Keratinocyte (primary cell): ENCODE measurements around the gene VPS8.
A peak's percentile ranks its signal among the peaks of the same experiment; 100 is the strongest.

Source experiments
- EZH2 ChIP-seq: IDR thresholded peaks from one replicate; pipeline ENCODE4 v1.6.1; 2012; ENCODE audit warnings: inconsistent platforms, mild to moderate bottlenecking, low read length, moderate library complexity
- TF ChIP-seq, protein P1 (sequence below), 3 experiments: IDR thresholded peaks in 1 of 3; conservative IDR thresholded peaks in 1 of 3; optimal IDR thresholded peaks in 1 of 3; 2 replicates in 2 of 3; 3 replicates in 1 of 3; pipeline versions ENCODE3 to v1.5.1; 2011; ENCODE audit warnings: low read length in 3 of 3, mild to moderate bottlenecking in 3 of 3, moderate library complexity in 2 of 3, control low read depth in 1 of 3, inconsistent platforms in 1 of 3; ENCODE audit not compliant: insufficient read depth in 2 of 3; ENCODE audit errors: extremely low read depth in 1 of 3

DNA sequence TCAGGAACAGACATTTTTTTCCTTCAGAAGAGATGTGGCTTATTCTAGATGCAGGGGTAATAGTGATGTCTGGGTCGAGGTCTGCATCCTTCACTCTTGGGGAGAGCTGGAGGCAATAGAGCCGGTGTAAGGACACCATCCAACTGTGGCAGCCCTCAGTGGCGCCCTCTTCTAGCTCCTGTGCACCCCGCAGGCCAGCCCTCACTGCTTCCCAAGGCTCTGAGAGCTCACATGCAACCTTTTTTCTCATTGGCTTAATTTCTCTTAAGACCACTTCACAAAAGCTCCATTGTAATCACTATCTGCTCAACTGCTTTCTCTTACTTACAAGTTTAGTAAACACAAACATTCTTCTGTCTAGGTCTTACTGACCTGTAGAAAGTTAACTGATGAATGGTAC is 3.9 kb upstream of the VPS8 start:
- TF ChIP-seq, protein P1, sequence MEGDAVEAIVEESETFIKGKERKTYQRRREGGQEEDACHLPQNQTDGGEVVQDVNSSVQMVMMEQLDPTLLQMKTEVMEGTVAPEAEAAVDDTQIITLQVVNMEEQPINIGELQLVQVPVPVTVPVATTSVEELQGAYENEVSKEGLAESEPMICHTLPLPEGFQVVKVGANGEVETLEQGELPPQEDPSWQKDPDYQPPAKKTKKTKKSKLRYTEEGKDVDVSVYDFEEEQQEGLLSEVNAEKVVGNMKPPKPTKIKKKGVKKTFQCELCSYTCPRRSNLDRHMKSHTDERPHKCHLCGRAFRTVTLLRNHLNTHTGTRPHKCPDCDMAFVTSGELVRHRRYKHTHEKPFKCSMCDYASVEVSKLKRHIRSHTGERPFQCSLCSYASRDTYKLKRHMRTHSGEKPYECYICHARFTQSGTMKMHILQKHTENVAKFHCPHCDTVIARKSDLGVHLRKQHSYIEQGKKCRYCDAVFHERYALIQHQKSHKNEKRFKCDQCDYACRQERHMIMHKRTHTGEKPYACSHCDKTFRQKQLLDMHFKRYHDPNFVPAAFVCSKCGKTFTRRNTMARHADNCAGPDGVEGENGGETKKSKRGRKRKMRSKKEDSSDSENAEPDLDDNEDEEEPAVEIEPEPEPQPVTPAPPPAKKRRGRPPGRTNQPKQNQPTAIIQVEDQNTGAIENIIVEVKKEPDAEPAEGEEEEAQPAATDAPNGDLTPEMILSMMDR (optimal IDR thresholded peaks at IDR 0.05 in 1 of 3, IDR thresholded peaks at IDR 0.05 in 1 of 3, conservative IDR thresholded peaks at IDR 0.05 in 1 of 3; ENCODE audit: extremely low read depth in 1 of 3, insufficient read depth in 2 of 3, low read length in 3 of 3) = peak; percentile 22 to 69 (median 43)
- no peak for TF ChIP-seq EZH2
